Central memory CD8-positive, alpha-beta T cell (primary cell): ENCODE measurements around the gene B4GALNT4.
"Not testable (repeated sequence)": the region's sequence is repeated elsewhere in the genome, so short reads cannot be mapped to it uniquely, and the experiment has no call there.

ENCODE experiments used
- ATAC-seq: fragments of 150-1000 bp; cut with Tn5 transposase; replicated peaks from 2 replicates; pipeline ENCODE4 v1.10.0; 2022; ENCODE audit warnings: mild to moderate bottlenecking, moderate FRiP score, moderate number of reproducible peaks; ENCODE audit not compliant: poor library complexity, severe bottlenecking; ENCODE audit errors: extremely low read depth
- DNase-seq, 2 donors: peaks; one replicate each; pipeline ENCODE4 v3.0.0; 2021; ENCODE audit warnings: low spot score in 2 of 2
- H3K27ac Mint-ChIP-seq: one replicate; pipeline ENCODE4 v1.8.0; 2022; ENCODE audit warnings: low read depth, mild to moderate bottlenecking, moderate library complexity, mixed read lengths
- H3K27me3 Mint-ChIP-seq: one replicate; pipeline ENCODE4 v1.8.0; 2022; ENCODE audit warnings: mixed read lengths
- H3K36me3 Mint-ChIP-seq: one replicate; pipeline ENCODE4 v1.8.0; 2022; ENCODE audit warnings: mild to moderate bottlenecking, moderate library complexity, mixed read lengths; ENCODE audit not compliant: insufficient read depth
- H3K4me1 Mint-ChIP-seq: one replicate; pipeline ENCODE4 v1.8.0; 2022; ENCODE audit warnings: mixed read lengths
- H3K4me3 Mint-ChIP-seq: one replicate; pipeline ENCODE4 v1.8.0; 2022; ENCODE audit warnings: mild to moderate bottlenecking, moderate library complexity, mixed read lengths
- H3K9me3 Mint-ChIP-seq: one replicate; pipeline ENCODE4 v1.8.0; 2022; ENCODE audit warnings: mixed read lengths

Gene B4GALNT4

GRCh38 chr11:329886-330253, 39.4 kb upstream of the B4GALNT4 start:
- H3K9me3 Mint-ChIP-seq = no peaks in the 10 kb centered on the region
- ATAC-seq (no peak), DNase-seq (no peak)
- no peak overlapping the region for H3K27ac Mint-ChIP-seq
- peaks cover 1% of the 10 kb centered on the region for H3K36me3 Mint-ChIP-seq
- H3K4me1 Mint-ChIP-seq = peaks cover 54% of the 10 kb centered on the region
- H3K27me3 Mint-ChIP-seq = no peaks in the 10 kb centered on the region
- peak overlapping the region; percentile 42 for H3K4me3 Mint-ChIP-seq

DNA sequence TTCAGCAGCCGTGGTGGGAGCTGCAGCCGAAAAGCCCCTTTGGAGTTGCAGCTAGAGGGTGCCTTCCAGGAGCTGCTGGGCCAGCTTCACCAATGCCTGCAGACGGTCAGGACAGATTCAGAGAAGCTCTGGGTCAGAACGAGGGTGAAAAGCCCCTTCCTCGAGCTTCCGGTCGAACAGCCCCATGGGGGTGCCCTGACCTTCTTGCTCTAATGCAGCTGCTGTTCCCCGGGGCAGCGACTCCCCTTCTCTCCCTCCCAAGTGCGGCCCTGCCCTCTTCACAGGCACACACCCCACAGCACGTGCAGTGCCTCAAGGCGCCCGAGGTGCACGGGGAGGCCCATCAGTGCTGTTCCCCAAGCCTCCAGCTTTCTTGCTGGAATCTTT, 39.0 kb upstream of the B4GALNT4 start:
- DNase-seq = no peak
- H3K36me3 Mint-ChIP-seq = peaks cover 1% of the 10 kb centered on the region
- no peaks in the 10 kb centered on the region for H3K9me3 Mint-ChIP-seq
- H3K27ac Mint-ChIP-seq = no peak overlapping the region
- peaks cover 51% of the 10 kb centered on the region for H3K4me1 Mint-ChIP-seq
- peak overlapping the region; percentile 72 for H3K4me3 Mint-ChIP-seq
- no peak for ATAC-seq
- no peaks in the 10 kb centered on the region for H3K27me3 Mint-ChIP-seq

DNA sequence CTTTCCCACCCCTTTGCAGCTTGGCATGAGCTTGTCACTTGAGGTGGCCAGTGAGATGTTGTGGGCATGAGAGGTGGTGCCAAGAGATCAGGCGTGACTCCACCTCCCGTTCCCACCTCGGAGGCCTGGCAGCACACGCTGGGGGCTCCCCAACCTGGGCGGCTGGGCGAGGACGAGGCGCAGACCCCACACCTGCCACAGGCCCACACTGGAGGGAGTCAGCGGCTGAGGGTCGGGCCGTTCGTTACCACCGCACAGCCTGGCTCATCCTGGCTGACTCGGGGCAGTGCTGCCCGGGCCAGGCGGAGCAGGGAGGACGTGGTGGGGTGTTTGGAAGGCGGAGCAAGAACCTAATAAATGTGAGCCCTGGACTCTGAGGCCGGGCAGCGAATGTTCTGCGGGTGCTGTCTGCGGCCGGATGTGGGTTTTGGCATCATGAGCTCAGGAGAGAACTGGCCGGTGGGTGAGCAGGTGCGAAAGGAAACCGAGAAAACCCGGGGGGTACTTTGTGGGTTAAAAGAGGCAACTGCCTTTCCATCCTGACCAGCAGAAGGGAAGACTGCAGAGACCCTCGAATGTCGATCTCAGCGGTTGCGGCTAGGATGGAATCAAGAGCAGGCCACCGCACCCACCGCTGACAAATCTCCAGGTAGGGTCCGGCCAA, 38.5 kb upstream of the B4GALNT4 start:
- H3K9me3 Mint-ChIP-seq = no peaks in the 10 kb centered on the region
- H3K27me3 Mint-ChIP-seq = no peaks in the 10 kb centered on the region
- peaks cover 50% of the 10 kb centered on the region for H3K4me1 Mint-ChIP-seq
- DNase-seq (no peak), ATAC-seq (no peak)
- peak overlapping the region; percentile 72 for H3K4me3 Mint-ChIP-seq
- H3K27ac Mint-ChIP-seq = peak overlapping the region; percentile 86
- H3K36me3 Mint-ChIP-seq = peaks cover 1% of the 10 kb centered on the region

GRCh38 chr11:331358-332060, 37.8 kb upstream of the B4GALNT4 start:
- peak overlapping the region; percentile 72 for H3K4me3 Mint-ChIP-seq
- H3K9me3 Mint-ChIP-seq = no peaks in the 10 kb centered on the region
- H3K27me3 Mint-ChIP-seq = no peaks in the 10 kb centered on the region
- H3K27ac Mint-ChIP-seq = peak overlapping the region; percentile 86
- H3K4me1 Mint-ChIP-seq = peaks cover 50% of the 10 kb centered on the region
- DNase-seq = no peak
- H3K36me3 Mint-ChIP-seq = peaks cover 1% of the 10 kb centered on the region
- ATAC-seq = no peak

DNA sequence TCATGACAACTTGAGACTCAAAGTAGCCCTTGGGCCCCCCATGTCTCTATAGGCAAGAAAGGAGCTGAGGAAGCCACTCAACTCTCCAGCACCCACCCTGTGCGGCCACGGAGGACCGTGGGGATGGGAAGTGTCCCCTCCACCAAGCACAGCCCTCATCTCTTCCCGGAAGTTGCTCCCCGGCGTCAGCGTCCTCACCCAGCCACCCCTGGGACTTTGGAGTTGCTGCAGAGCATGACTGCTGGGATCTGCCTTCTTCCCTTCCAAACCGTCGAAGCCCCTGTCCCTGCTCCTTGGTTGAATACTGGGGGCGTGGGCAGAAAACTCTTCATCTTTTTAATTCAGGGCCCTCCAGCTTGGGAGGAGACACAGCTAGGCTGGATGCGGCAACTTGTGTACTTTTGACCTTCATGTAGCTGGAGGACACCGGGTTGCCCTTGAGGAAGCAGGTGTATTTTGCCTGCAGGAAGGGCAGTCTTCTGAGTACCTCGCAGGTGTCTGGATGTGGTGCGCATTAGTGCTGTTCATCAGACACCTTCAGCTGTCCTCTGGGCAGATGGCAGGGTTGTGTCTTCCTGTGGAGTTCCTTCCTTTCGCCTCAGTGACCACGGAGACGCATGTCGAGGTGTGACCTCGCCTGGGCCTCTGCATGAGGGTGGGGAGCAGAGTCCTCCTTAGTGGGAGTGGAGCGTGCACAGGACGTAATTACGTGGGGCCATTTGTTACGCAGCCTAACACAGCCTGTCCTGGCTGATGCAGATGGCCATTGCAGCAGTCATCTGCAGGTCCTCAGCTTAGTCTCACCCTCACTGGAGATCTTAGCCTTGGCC, 36.4 kb upstream of the B4GALNT4 start:
- peaks cover 1% of the 10 kb centered on the region for H3K36me3 Mint-ChIP-seq
- no peaks in the 10 kb centered on the region for H3K27me3 Mint-ChIP-seq
- no peak overlapping the region for H3K4me3 Mint-ChIP-seq
- no peak for DNase-seq
- no peak overlapping the region for H3K27ac Mint-ChIP-seq
- peaks cover 44% of the 10 kb centered on the region for H3K4me1 Mint-ChIP-seq
- no peak for ATAC-seq
- no peaks in the 10 kb centered on the region for H3K9me3 Mint-ChIP-seq

DNA sequence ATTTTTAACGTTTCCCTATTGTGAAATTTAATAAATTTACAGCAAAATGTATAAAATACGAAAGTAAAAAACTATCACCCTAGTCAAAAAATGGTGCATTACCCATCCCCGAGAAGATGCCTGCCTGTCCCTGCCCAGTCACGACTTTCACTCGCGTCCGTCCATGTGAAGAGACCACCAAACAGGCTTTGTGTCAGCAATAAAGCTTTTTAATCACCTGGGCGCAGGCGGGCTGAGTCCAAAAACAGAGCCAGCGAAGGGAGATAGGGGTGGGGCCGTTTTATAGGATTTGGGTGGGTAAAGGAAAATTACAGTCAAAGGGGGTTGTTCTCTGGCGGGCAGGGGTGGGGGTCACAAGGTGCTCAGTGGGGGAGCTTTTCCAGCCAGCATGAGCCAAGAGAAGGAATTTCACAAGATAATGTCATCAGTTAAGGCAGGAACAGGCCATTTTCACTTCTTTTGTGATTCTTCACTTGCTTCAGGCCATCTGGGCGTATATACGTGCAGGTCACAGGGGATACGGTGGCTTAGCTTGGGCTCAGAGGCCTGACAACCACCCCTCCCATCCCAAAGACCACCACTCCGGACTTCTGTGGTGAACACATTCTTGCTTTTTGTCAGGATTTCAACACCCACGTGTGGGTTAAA, 35.6 kb upstream of the B4GALNT4 start:
- H3K27ac Mint-ChIP-seq, H3K9me3 Mint-ChIP-seq, H3K27me3 Mint-ChIP-seq, DNase-seq, ATAC-seq, H3K4me3 Mint-ChIP-seq, H3K36me3 Mint-ChIP-seq: not testable (repeated sequence)
- peaks cover 44% of the 10 kb centered on the region for H3K4me1 Mint-ChIP-seq

- H3K27ac Mint-ChIP-seq = no peak overlapping the region
- peaks cover 1% of the 10 kb centered on the region for H3K36me3 Mint-ChIP-seq
- H3K4me1 Mint-ChIP-seq = peaks cover 38% of the 10 kb centered on the region
- no peaks in the 10 kb centered on the region for H3K27me3 Mint-ChIP-seq
- H3K9me3 Mint-ChIP-seq = no peaks in the 10 kb centered on the region
- H3K4me3 Mint-ChIP-seq = no peak overlapping the region
- DNase-seq (no peak), ATAC-seq (no peak)
These were observed 34.9 kb upstream of the B4GALNT4 start for GRCh38 chr11:334264-334994.

GRCh38 chr11:335779-336658, 33.3 kb upstream of the B4GALNT4 start:
- H3K27me3 Mint-ChIP-seq = no peaks in the 10 kb centered on the region
- H3K4me1 Mint-ChIP-seq = peaks cover 22% of the 10 kb centered on the region
- no peaks in the 10 kb centered on the region for H3K9me3 Mint-ChIP-seq
- H3K36me3 Mint-ChIP-seq = peaks cover 1% of the 10 kb centered on the region
- no peak overlapping the region for H3K4me3 Mint-ChIP-seq
- ATAC-seq (no peak), DNase-seq (no peak)
- H3K27ac Mint-ChIP-seq = peak overlapping the region; percentile 11

- DNase-seq (no peak), ATAC-seq (no peak)
- Mint-ChIP-seq H3K4me3 (no peak overlapping the region), H3K9me3 (no peaks in the 10 kb centered on the region), H3K4me1 (peaks cover 15% of the 10 kb centered on the region), H3K36me3 (peaks cover 1% of the 10 kb centered on the region), H3K27me3 (no peaks in the 10 kb centered on the region), H3K27ac (peak overlapping the region; percentile 18)
These were observed 32.6 kb upstream of the B4GALNT4 start for GRCh38 chr11:336659-337198.

GRCh38 chr11:337711-338110, 31.6 kb upstream of the B4GALNT4 start:
- Mint-ChIP-seq H3K36me3 (peaks cover under 1% of the 10 kb centered on the region), H3K4me1 (peaks cover 15% of the 10 kb centered on the region), H3K27me3 (no peaks in the 10 kb centered on the region), H3K27ac (no peak overlapping the region), H3K9me3 (no peaks in the 10 kb centered on the region), H3K4me3 (no peak overlapping the region)
- ATAC-seq (no peak), DNase-seq (no peak)

- no peaks in the 10 kb centered on the region for H3K27me3 Mint-ChIP-seq
- H3K9me3 Mint-ChIP-seq = no peaks in the 10 kb centered on the region
- H3K4me3 Mint-ChIP-seq = no peak overlapping the region
- no peaks in the 10 kb centered on the region for H3K36me3 Mint-ChIP-seq
- peaks cover 15% of the 10 kb centered on the region for H3K4me1 Mint-ChIP-seq
- no peak for ATAC-seq
- H3K27ac Mint-ChIP-seq = no peak overlapping the region
- no peak for DNase-seq
These were observed 29.3 kb upstream of the B4GALNT4 start for GRCh38 chr11:339963-340362.
